ENCODE results near the gene SLC46A1. TPM values are rescaled to one million over a fixed set of nuclear protein-coding genes. Genes with fewer than 3 reads are reported as not detected.

SLC46A1 gene
- total RNA-seq, 5 donors from 2014 or later (not counting 1 experiment from before 2014, with no cell fraction given), result 0.93 to 2.7 (median 2.5) TPM

DNA sequence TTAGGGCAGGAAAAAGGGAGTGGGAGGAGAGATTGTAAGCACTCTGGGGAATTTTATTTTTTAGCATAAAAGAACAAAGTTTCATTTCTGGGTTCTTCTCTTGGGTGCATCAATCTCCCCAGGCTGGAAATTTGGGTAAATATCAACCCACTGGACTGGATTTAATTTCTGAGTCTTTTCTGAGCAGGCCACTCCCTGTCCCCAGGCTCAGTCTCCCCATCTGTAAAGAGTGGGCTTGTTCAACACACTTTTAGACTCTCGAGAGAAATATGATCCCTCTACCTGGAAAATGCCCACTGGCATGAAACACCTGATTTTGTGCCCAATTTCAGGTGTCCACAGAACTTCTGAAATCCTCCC, 35.3 kb downstream of the SLC46A1 start:
- ATAC-seq (replicated peaks in 1 of 4) (no peak), DNase-seq (no peak)
- H3K4me1 Mint-ChIP-seq, result peaks cover 17 to 22% (median 21%) of the 10 kb centered on the region in 3 donors
- WGBS (ENCODE audit: insufficient coverage), result no CpG with 5 or more reads among the region's 1 CpG
- CTCF ChIA-PET, result no interaction called here
- peaks cover 5 to 21% of the 10 kb centered on the region in 2 experiments for H3K4me1 ChIP-seq (ENCODE audit: control insufficient read depth in 1 of 2, extremely low read depth in 1 of 2, insufficient read depth in 2 of 2, low read length in 2 of 2)
- peaks cover 3% of the 10 kb centered on the region for H3K36me3 Mint-ChIP-seq
- no peaks in the 10 kb centered on the region for H3K36me3 ChIP-seq (ENCODE audit: control insufficient read depth in 2 of 2, extremely low read depth in 1 of 2, insufficient read depth in 1 of 2, low read length in 1 of 2)
- peak overlapping the region in 1 of 2 donors; percentile 79 for H3K4me3 ChIP-seq (ENCODE audit: control insufficient read depth in 1 of 2, extremely low read depth in 1 of 2, low read length in 1 of 2)
- H3K27me3 ChIP-seq (replicated peaks in 1 of 2; ENCODE audit: control insufficient read depth in 2 of 2, extremely low read depth in 1 of 2, insufficient read depth in 2 of 2, low read length in 1 of 2), result no peaks in the 10 kb centered on the region
- H3K4me3 Mint-ChIP-seq, result peak overlapping the region; percentile 90 to 97 (median 94)
- H3K27ac Mint-ChIP-seq, result peak overlapping the region; percentile 96 to 97
- peak overlapping the region; percentile 52 for H3K27ac ChIP-seq (ENCODE audit: low read length)
- POLR2A ChIA-PET, result no interaction called here
- H3K27me3 Mint-ChIP-seq, result no peaks in the 10 kb centered on the region
- no peaks in the 10 kb centered on the region for H3K9me3 Mint-ChIP-seq
- no peaks in the 10 kb centered on the region for H3K9me3 ChIP-seq

DNA sequence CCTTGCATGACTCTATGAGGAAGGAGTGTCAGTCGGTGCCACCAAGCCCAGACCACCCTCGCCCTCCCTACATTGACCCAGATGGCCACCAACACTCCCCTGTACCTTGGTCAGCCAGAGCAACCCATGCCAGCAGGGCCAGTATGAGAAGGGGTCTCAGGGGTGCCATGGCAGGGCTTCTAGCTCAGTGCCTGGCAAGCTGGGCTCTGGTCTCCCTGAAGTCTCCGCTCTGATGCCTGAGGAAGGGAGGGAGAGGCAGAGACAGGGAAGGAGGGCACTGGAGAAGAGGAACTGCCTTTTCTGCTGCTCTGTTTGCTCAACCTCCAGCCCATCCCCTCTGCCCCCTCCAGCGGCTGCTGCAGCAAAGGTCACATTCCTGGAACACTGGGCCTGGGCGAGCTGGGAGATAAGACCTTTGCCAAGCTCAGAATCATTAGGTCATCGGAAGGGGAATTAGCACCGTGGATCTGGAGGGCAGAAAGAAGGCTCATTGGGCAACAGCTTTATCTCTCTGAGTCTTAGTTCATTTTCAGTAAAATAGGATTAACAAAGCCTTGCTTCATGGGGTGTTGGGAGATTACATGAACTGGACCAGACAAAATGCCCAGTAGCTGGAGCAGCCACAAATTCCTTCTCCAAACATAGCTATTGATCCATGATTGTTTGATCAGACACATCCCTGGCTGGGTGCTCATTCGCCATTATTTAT, 35.8 kb downstream of the SLC46A1 start, which contains the start of gene VTN:
VTN (minus strand) TSS at position 273 of the 709 bp plus-strand sequence; CDS start at position 169, 104 bp downstream.
- H3K27me3 ChIP-seq (replicated peaks in 1 of 2; ENCODE audit: control insufficient read depth in 2 of 2, extremely low read depth in 1 of 2, insufficient read depth in 2 of 2, low read length in 1 of 2), result no peaks in the 10 kb centered on the region
- H3K4me1 ChIP-seq (ENCODE audit: control insufficient read depth in 1 of 2, extremely low read depth in 1 of 2, insufficient read depth in 2 of 2, low read length in 2 of 2), result peaks cover 5 to 21% of the 10 kb centered on the region in 2 experiments
- no peaks in the 10 kb centered on the region for H3K36me3 ChIP-seq (ENCODE audit: control insufficient read depth in 2 of 2, extremely low read depth in 1 of 2, insufficient read depth in 1 of 2, low read length in 1 of 2)
- H3K9me3 ChIP-seq, result no peaks in the 10 kb centered on the region
- peaks cover 17 to 22% (median 21%) of the 10 kb centered on the region in 3 donors for H3K4me1 Mint-ChIP-seq
- H3K36me3 Mint-ChIP-seq, result peaks cover 3% of the 10 kb centered on the region
- DNase-seq (no peak), ATAC-seq (replicated peaks in 1 of 4) (no peak)
- H3K4me3 Mint-ChIP-seq, result peak within 1 kb of the TSS; percentile 90 to 97 (median 94)
- peak within 1 kb of the TSS; percentile 52 for H3K27ac ChIP-seq (ENCODE audit: low read length)
- ChIA-PET CTCF (no interaction called here), POLR2A (no interaction called here)
- H3K27ac Mint-ChIP-seq, result peak within 1 kb of the TSS; percentile 96 to 97
- peak within 1 kb of the TSS; percentile 54 to 79 for H3K4me3 ChIP-seq (ENCODE audit: control insufficient read depth in 1 of 2, extremely low read depth in 1 of 2, low read length in 1 of 2)
- H3K27me3 Mint-ChIP-seq, result no peaks in the 10 kb centered on the region
- WGBS (ENCODE audit: insufficient coverage), result 63% methylated on average over 5 of the region's 8 CpGs
- no peaks in the 10 kb centered on the region for H3K9me3 Mint-ChIP-seq

DNA sequence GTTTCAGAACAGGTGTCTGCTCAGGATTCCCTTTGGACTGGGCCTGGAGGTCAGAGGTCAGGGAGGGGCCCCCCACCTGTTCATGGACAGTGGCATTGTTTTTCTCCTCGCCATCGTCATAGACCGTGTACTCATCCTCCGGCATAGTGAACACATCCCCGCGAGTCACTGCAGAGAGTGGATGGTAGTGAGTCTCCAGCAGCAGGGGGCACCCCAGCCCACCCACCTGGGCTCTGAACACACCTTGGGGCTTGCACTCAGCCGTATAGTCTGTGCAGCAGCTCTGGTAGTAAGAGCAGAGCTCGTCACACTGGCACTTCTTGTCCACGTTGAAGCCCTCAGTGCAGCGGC, 36.4 kb downstream of the SLC46A1 start:
- no peaks in the 10 kb centered on the region for H3K36me3 Mint-ChIP-seq
- ATAC-seq (replicated peaks in 1 of 4) (no peak), DNase-seq (peak in 1 of 35 experiments; percentile 30)
- 93% methylated on average over 8 of the region's 10 CpGs for WGBS (ENCODE audit: insufficient coverage)
- peak overlapping the region in 1 of 3 donors; percentile 97 for H3K4me3 Mint-ChIP-seq
- H3K27ac Mint-ChIP-seq, result no peak overlapping the region
- Histone ChIP-seq H3K4me1 (ENCODE audit: control insufficient read depth in 1 of 2, extremely low read depth in 1 of 2, insufficient read depth in 2 of 2, low read length in 2 of 2) (peaks cover 5 to 21% of the 10 kb centered on the region in 2 experiments), H3K27me3 (replicated peaks in 1 of 2; ENCODE audit: control insufficient read depth in 2 of 2, extremely low read depth in 1 of 2, insufficient read depth in 2 of 2, low read length in 1 of 2) (no peaks in the 10 kb centered on the region), H3K4me3 (ENCODE audit: control insufficient read depth in 1 of 2, extremely low read depth in 1 of 2, low read length in 1 of 2) (no peak overlapping the region), H3K36me3 (ENCODE audit: control insufficient read depth in 2 of 2, extremely low read depth in 1 of 2, insufficient read depth in 1 of 2, low read length in 1 of 2) (no peaks in the 10 kb centered on the region), H3K9me3 (no peaks in the 10 kb centered on the region), H3K27ac (ENCODE audit: low read length) (no peak overlapping the region)
- POLR2A ChIA-PET, result no interaction called here
- peaks cover 17 to 19% (median 19%) of the 10 kb centered on the region in 3 donors for H3K4me1 Mint-ChIP-seq
- H3K27me3 Mint-ChIP-seq, result no peaks in the 10 kb centered on the region
- CTCF ChIA-PET, result no interaction called here
- H3K9me3 Mint-ChIP-seq, result no peaks in the 10 kb centered on the region

DNA sequence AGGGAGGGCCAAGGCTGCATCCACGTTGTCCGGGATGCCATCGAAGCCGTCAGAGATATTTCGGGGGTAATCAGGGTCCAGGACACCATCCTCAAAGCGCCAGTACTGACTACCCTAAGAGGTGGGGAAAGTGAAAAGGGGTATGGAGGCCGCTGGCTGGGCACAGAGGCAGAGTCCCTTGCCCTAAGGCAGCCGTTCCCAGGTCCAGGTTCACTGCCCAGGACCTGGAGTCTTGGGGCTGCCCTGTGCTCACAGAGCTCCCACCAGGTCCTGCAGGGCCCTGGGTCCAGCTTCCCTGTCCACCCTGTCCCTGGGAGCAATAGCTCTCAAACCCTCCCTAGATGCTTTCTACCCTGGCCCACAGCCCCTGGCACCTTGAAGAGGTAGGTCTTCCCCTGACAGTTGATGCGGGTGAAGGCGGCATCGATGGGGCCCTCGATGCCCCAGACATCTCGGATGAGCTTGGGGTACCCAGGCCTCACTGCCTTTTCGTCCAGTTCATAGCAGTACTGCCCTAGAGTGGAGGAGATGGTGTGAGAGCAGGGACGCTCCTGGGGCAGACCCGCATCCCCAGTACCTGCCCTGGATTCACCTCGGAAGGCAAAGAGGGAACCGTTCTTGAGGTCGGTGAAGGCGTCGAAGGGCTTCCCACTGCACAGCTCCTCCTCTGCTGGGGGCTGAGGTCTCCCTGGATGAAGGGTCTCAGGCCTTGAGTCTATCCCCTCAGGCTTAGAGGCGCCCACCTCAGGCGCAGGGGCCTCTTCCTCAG, 36.9 kb downstream of the SLC46A1 start:
- CTCF ChIA-PET, result no interaction called here

GRCh38 chr17:28368306-28368831, 37.6 kb downstream of the SLC46A1 start:
- no peak overlapping the region for H3K4me3 ChIP-seq (ENCODE audit: control insufficient read depth in 1 of 2, extremely low read depth in 1 of 2, low read length in 1 of 2)
- peaks cover 3 to 11% of the 10 kb centered on the region in 2 donors for H3K36me3 ChIP-seq (ENCODE audit: control insufficient read depth in 2 of 2, extremely low read depth in 1 of 2, insufficient read depth in 1 of 2, low read length in 1 of 2)
- CTCF ChIA-PET, result no interaction called here
- no peaks in the 10 kb centered on the region for H3K27me3 Mint-ChIP-seq
- ATAC-seq (replicated peaks in 1 of 4), result no peak
- no peaks in the 10 kb centered on the region for H3K9me3 ChIP-seq
- H3K36me3 Mint-ChIP-seq, result peaks cover 3% of the 10 kb centered on the region
- H3K27me3 ChIP-seq (replicated peaks in 1 of 2; ENCODE audit: control insufficient read depth in 2 of 2, extremely low read depth in 1 of 2, insufficient read depth in 2 of 2, low read length in 1 of 2), result no peaks in the 10 kb centered on the region
- no peak overlapping the region for H3K27ac Mint-ChIP-seq
- peaks cover 5 to 21% of the 10 kb centered on the region in 2 experiments for H3K4me1 ChIP-seq (ENCODE audit: control insufficient read depth in 1 of 2, extremely low read depth in 1 of 2, insufficient read depth in 2 of 2, low read length in 2 of 2)
- no peak for DNase-seq
- POLR2A ChIA-PET, result no interaction called here
- peaks cover 12 to 16% (median 16%) of the 10 kb centered on the region in 3 donors for H3K4me1 Mint-ChIP-seq
- 88% methylated on average over 4 of the region's 5 CpGs for WGBS (ENCODE audit: insufficient coverage)
- H3K27ac ChIP-seq (ENCODE audit: low read length), result no peak overlapping the region
- no peak overlapping the region for H3K4me3 Mint-ChIP-seq
- H3K9me3 Mint-ChIP-seq, result no peaks in the 10 kb centered on the region

More for the DNA sequence above, 36.9 kb downstream of the SLC46A1 start:
- H3K9me3 Mint-ChIP-seq, result no peaks in the 10 kb centered on the region
- Histone ChIP-seq H3K4me3 (ENCODE audit: control insufficient read depth in 1 of 2, extremely low read depth in 1 of 2, low read length in 1 of 2) (no peak overlapping the region), H3K27ac (ENCODE audit: low read length) (no peak overlapping the region), H3K4me1 (ENCODE audit: control insufficient read depth in 1 of 2, extremely low read depth in 1 of 2, insufficient read depth in 2 of 2, low read length in 2 of 2) (peaks cover 5 to 21% of the 10 kb centered on the region in 2 experiments), H3K9me3 (no peaks in the 10 kb centered on the region), H3K27me3 (replicated peaks in 1 of 2; ENCODE audit: control insufficient read depth in 2 of 2, extremely low read depth in 1 of 2, insufficient read depth in 2 of 2, low read length in 1 of 2) (no peaks in the 10 kb centered on the region), H3K36me3 (ENCODE audit: control insufficient read depth in 2 of 2, extremely low read depth in 1 of 2, insufficient read depth in 1 of 2, low read length in 1 of 2) (peaks cover under 1 to 3% of the 10 kb centered on the region in 2 donors)
- DNase-seq (no peak), ATAC-seq (replicated peaks in 1 of 4) (no peak)
- H3K27me3 Mint-ChIP-seq, result no peaks in the 10 kb centered on the region
- no peaks in the 10 kb centered on the region for H3K36me3 Mint-ChIP-seq
- no peak overlapping the region for H3K27ac Mint-ChIP-seq
- POLR2A ChIA-PET, result no interaction called here
- WGBS (ENCODE audit: insufficient coverage), result 94% methylated on average over 14 of the region's 23 CpGs
- H3K4me3 Mint-ChIP-seq, result peak overlapping the region in 1 of 3 donors; percentile 31
- peaks cover 17 to 19% (median 19%) of the 10 kb centered on the region in 3 donors for H3K4me1 Mint-ChIP-seq

- peaks cover 3 to 16% of the 10 kb centered on the region in 2 donors for H3K36me3 ChIP-seq (ENCODE audit: control insufficient read depth in 2 of 2, extremely low read depth in 1 of 2, insufficient read depth in 1 of 2, low read length in 1 of 2)
- CTCF ChIA-PET, result no interaction called here
- peaks cover 5 to 16% of the 10 kb centered on the region in 2 experiments for H3K4me1 ChIP-seq (ENCODE audit: control insufficient read depth in 1 of 2, extremely low read depth in 1 of 2, insufficient read depth in 2 of 2, low read length in 2 of 2)
- H3K4me3 ChIP-seq (ENCODE audit: control insufficient read depth in 1 of 2, extremely low read depth in 1 of 2, low read length in 1 of 2), result no peak overlapping the region
- no peaks in the 10 kb centered on the region for H3K9me3 ChIP-seq
- Mint-ChIP-seq H3K36me3 (peaks cover 4% of the 10 kb centered on the region), H3K4me3 (no peak overlapping the region), H3K9me3 (no peaks in the 10 kb centered on the region), H3K27ac (no peak overlapping the region), H3K27me3 (no peaks in the 10 kb centered on the region), H3K4me1 (peaks cover 6 to 10% (median 10%) of the 10 kb centered on the region in 3 donors)
- POLR2A ChIA-PET, result no interaction called here
- 89% methylated on average over 19 of the region's 21 CpGs for WGBS (ENCODE audit: insufficient coverage)
- no peaks in the 10 kb centered on the region for H3K27me3 ChIP-seq (replicated peaks in 1 of 2; ENCODE audit: control insufficient read depth in 2 of 2, extremely low read depth in 1 of 2, insufficient read depth in 2 of 2, low read length in 1 of 2)
- no peak for ATAC-seq (replicated peaks in 1 of 4)
- no peak for DNase-seq
- H3K27ac ChIP-seq (ENCODE audit: low read length), result no peak overlapping the region
These were observed 38.2 kb downstream of the SLC46A1 start for GRCh38 chr17:28367641-28368305.

All from T-cell (primary cell).